GM21381 (cell line): ENCODE results near the gene TANGO2.

Experiments used
- ATAC-seq: cut with Tn5 transposase; IDR thresholded peaks from one replicate; pipeline ENCODE4 v1.9.1; 2021; ENCODE audit warnings: mild to moderate bottlenecking, moderate library complexity; ENCODE audit not compliant: unreplicated experiment

Gene TANGO2

DNA sequence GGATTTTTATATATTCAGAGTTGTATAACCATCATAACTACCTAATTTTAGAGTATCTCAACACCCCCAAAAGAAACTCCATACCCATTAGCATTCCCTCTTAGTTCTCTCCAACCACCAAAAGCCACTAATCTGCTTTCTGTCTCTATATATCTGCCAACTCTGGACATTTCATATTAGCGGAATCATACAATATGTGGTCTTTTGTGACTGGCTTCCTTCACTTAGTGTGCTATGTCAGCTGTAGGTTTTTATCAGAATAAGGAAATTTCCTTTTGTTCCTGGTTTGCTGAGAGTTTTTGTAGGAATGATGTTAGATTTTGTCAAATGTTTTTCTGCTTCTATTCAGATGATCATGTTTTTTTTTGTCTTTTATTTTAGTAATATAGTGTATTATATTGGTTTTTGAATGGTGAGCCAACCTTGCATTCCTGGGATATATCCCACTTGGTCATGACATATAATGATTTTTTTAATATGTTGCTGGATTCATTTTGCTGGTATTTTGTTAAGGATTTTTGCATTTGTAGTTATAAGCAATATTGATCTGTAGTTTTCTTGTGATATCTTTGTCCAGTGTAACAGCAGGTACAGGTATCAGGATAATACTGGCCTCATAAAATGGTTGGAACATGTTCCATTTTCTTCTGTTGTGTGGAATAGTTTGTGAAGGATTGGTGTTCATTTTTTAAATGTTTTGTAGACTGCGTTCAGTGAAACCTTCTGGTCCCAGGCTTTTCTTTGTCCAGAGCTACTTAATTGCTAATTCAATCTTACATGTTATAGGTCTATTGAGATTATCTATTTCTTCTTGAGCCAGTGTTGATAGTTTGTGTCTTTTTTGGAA is 75.9 kb downstream of the TANGO2 start:
- no peak for ATAC-seq

DNA sequence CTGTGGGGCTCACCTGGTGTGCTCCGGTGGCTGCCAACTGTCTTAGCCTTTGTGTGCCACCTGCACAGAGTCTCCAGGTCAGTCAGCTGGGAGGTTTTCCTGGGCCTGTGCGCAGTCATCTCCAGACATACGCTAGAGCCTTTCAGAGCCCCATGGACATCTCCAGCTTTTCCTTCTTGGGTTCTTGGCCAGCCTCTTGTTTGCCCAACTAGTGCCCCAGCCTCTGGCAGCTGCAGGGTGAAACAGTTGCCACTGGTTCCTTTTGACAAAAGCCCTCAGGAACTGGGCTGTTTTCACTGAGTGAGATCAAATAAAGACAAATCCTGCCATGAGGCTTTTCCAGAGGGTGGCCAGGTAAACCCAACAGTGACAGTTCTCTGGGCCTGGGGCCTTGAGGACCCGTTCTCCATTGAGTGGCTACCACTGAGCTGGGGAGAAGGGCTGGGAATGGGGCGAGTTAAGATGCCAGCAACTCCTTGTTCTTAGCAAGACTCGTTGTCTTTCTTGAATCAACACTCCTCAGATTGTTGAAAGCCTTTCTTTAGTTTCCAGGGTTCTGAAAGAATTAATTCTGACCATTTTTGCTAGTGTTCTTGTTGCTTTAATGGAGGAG is 78.3 kb downstream of the TANGO2 start:
- no peak for ATAC-seq

DNA sequence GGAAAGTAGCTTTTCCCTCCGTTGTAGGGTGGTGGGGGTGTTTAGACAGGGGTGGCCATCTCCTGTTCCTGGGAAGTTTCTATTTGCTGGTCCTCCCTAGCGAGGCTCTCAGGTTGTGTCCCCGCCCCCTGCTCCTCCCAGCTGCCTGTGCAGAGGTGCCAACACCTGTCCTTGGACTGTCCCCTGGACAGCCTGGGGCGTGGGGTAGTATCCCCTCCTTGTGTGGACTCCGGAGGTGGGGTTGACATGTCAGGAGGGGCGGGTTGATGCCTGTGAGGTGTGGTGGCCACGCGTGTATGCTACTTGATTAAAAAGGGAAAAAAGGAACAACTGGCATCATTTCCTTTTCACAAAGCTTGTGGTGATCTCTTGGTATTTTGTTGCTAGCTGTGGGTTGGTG is 80.7 kb downstream of the TANGO2 start:
- no peak for ATAC-seq

GRCh38 chr22:20102203-20102780 is 81.4 kb downstream of the TANGO2 start:
- ATAC-seq, result no peak

DNA sequence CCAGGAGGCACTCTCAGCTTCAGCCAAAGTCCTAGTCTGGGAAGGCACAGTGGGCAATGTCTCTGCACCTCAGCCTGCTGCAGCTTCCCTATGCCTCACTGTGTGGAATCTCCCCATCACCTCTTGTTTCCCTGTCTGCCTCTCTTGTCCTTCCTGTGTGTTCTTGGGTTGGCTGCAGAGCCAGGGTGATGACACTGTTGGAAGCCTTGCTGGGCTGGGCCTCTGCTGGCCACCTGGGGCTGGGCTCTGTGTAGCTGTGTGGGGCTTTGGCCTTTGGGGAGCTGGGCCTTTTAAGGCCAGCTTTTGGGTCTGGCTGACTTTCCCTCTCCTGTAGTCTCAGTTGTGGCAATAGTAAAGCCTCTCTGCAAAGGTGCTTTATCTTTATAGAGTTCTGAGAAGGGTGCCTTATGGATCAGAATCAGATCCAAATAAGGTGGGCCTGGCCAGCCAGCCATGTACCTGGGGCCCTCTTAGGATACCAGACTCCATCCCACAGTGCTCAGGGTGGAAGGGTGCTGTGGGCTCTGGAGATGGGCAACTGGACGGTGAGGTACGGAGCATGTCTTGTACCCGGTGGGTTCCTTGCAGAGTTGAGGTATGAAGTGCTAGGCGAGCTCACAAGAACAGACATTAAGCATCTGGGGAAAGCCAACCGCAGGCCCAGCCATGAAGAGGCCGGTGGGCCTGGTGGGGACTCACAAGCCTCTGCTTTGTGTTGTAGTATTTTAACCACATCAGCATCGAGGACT is 84.7 kb downstream of the TANGO2 start:
- no peak for ATAC-seq

GRCh38 chr22:20106205-20106848 is 85.4 kb downstream of the TANGO2 start:
- no peak for ATAC-seq

DNA sequence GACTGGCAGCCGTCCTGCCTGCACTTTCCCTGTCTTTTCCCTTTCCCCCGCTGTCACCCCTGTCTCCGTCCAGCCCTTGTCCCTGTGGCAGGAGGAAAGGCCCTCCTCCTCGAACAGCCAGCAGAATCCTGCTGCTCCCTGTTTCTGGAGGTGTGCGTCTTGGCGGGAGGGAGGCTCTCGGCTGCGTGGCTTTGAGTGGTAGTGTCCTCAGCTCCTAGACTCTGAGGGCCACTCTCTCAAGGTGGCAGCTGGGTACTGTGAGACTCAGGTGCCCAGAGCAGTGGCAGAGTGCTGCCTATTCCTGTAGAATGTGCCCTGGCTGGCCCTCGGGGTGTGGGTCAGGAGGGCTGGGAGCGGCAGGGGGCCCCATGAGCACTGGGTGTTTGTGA is 85.9 kb downstream of the TANGO2 start:
- ATAC-seq, result no peak

- no peak for ATAC-seq
Observed at GRCh38 chr22:20107471-20107901, 86.6 kb downstream of the TANGO2 start.

DNA sequence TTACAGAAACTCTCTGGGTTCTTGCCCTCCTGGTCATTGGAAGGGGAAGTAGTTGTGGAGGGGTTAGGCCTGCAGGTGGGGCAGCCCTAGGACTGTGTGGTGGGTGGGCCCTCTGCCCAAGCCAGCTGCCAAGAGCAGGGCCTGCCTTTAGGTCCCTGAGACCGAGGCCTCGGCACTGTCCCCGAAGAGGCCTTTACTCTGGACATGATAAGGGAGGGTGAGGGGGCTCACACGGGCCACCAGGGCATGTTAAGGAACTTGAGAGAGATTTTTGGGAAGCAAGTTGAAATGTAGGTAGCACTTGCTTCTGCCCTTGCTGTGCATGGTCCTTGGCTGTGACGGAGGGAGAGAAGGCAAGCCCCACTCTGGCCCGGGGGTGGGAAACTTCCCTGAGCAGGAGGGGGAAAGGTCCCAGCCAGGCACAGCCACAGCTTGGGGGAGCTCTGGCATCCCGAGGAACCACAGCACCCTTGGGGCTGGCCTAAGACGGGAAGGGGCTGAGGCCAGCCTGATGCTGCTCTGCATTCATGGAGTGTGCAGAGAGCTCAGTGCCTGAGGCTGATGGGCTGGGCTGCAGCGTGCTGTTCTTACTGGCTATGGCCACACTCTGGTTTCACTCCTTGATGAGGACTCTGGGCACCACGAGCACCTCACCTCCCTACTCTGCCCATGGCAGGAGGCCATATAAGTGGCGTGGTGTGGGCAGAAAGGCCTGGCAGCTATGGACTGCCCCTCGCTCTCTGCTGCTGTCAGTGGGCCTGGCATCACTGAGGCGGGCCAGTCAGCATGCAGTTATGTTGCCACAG is 87.2 kb downstream of the TANGO2 start:
- ATAC-seq, result no peak

- no peak for ATAC-seq
Observed at GRCh38 chr22:20108757-20109230, 87.9 kb downstream of the TANGO2 start.

DNA sequence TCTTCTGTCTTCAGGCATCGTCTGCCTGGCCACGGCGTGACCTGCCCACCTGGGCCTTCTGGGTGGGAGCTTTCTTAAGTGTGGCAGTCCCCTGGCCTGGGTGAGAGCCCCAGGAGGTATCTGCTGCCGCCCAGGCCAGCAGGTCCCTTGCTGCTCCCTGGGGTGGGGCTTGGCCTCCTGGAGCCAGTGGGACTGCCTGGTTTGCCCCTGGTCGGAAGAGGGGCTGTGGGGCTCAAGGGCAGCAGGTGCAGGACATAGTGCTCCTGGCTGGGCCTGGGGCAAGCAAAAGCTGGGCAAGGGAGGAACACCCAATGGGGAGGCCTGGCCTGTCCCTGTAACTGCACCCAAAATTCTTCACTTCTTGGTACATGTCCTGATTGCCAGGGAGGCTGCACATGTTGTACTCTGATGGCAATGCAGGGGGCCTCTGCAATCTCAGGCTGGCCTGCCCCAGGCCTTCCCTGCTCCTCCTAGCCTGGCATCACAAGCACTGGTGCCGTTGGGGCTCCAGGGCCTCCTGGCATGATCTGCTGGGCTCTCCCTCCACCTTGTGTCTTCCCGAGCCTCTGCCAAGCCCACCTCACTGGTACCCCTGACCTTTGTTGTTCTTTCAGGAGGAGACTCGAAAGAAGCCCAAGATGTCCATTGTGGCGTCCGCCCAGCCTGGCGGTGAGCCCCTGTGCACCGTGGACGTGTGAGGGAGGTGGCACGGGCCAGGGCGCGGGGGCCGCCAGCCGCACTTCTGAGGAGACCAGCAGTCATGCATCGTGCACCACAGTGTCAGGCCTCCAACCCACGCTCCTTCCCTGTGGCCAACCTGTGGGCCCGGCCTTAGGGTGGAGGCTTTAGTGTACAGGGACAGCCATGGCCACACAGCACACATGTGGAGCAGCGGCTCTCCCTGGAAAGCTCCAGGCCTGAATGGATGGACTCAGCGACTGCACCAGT is 88.8 kb downstream of the TANGO2 start:
- no peak for ATAC-seq

DNA sequence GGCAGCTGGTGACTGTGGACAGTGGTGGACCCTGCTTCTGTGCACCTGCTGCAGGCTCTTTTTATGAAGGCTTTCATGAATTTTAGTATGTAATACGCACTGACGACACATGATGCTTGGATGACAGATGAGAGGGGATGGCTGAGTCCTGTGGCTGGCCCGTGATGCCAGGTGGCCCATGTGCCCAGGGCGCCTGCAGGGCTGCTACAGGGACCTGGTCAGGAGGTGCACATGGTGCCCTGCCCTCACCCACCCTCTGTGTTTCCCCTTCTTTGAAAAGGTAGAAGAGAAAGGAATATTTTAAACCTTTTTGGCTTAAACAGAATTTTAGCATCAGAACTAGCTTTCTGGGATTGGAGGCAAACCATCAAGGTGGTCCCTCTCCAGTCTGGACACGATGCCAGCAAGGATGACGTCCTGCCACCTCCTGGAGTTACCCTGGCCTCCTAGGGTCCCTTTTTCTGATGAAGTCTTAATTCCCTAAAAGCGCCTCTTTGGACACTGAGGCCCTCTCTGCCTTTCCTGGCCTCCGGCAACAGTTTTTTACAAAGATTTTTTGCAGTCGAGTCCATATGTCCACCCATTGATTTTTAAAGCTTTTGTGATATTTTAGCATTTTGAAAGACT is 89.6 kb downstream of the TANGO2 start:
- ATAC-seq, result no peak

DNA sequence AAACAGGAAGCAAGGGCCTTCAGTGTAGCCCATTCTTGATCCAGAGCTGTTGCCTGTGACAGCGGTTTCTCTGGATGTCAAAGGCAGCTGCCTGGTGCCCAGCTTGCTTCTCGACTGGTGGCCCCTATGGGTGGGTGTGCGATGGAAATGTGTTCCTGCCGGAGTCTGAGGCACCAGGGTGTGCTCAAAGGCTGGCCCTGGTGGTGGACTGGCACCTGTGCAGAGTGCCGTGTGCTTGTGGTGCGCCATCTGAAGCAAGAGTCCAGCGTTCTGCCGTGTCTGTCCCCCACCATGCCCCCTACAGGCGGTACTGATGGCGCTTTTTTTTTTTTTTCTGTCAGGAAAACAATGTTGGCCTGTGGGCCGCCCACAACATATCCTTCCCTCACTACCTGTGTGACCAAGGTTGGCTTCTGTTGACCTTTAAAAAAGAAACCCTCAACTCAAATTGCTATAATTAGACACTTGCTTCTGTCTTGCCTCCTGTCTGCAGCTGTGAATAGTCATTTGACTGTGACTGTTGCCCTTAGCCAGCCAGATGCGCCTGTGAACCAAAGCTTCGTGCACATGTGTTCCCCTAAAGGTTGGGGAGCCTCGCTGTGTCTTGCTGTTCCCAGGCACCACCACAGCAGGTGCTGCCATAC is 90.3 kb downstream of the TANGO2 start:
- ATAC-seq, result no peak

DNA sequence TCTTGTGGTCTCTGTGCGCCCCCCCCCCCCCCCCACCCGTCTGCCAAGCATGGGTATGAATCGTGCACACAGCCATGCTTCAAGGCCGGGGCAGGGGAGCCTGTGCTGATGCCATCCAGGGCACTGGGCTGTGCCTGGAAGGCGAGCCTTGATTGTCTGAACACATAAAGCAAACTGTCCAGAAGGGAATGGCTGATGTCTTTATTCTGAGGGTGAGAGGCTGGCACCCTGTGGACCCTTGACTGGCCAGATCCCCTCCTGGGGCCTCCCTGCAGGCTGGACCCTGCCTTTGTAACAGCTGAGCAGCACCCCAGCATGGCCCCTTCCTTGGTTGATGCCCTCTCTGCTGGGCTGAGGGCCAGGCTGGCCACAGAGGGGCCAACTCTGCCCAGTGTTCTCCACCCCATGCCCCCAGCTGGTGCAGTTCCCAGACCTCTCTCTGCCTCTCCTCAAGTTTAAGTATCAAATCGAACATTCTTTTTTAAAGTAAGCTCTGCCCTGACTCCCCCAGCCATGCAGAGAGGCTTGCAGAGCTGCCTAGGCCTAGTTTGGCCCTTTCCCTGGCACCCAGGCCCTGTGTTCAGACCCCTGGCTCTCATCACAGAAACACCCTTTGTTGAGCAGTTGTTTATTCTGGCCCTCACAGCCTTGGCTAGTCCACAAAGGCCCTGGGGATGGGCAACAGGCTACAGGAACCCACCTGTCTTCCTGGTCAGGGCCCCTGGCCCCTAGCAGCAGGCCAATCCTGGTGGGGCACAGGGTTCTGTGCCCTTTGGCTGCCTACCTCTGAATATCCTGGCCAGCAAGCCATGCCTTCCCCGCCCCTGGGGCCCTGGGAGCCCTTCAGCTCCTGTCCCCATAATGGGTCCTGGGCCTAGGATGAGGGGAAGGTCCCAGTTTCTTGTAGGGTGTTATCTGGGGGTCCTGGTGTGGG is 91.0 kb downstream of the TANGO2 start:
- ATAC-seq, result no peak

DNA sequence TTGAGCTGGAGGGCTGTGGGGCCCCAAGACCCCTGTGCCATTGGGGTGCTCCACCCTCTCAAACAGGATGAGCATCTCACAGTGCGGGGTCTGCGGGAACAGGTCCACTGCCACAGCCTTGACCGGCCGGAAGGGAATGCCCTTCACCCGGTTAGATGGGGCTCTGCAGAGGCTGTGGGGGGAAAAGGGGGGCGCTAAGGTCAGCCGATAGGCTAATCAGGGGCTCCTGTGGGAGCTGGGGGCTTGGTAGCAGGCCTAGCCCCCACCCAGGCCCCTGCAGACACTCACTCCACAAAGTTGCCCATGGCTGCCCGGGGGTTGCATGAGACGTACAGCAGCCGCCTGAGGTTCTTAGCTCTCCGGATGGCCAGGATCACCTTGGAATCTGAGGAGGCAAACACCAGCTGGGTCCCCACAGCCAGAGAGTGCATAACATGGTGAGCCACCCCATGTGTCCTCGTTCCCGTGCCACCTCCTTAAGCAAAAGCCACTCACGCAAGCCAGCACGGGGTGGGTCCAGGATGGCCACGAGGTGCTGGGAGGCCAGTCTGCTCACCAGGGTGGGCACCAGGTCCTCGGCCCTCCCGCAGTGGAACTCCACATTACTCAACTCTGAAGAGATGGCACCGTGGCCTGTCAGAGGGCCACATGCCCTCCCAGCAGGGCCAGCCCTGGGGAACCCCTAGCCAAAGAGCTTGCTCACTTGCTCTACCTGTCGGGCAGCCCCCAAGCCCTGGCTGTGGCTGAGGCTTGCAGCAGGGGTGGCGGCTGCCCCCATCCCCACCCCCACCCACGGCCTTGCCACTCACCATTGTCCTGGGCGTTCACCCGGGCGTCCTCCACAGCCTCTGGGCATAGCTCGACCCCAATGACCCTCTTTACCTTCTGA is 92.0 kb downstream of the TANGO2 start:
- no peak for ATAC-seq
